Caco-2 (cell line): ENCODE results near the gene RBM18. TPM values are rescaled to one million over a fixed set of nuclear protein-coding genes. Genes with fewer than 3 reads are reported as not detected.

Experiments used
- BruUV-seq: library from RNA; stranded (reverse); fragments of 400-500 nt; replicated peaks from 2 replicates; lab custom pipeline; 2021; lab: Mats Ljungman, UMichigan
- CTCF ChIA-PET: fragments of 300-600 bp; sonication (Branson Sonifier 250); formaldehyde crosslinking; loops from one replicate; lab custom pipeline; 2022; ENCODE audit warnings: antibody characterized with exemption; lab: Charles Lee
- POLR2A ChIA-PET: fragments of 300-600 bp; sonication (Branson Sonifier 250); formaldehyde crosslinking; loops from one replicate; lab custom pipeline; 2022; ENCODE audit warnings: antibody characterized with exemption; lab: Charles Lee
- DNase-seq, 2 experiments: peaks; one replicate each; pipeline versions ENCODE4 v3.0.0 to v3.0.0-alpha.2; 2020 to 2022
- H3K27me3 ChIP-seq: replicated peaks from 2 replicates; pipeline ENCODE4 v1.6.0; 2011; ENCODE audit warnings: low read length; ENCODE audit not compliant: control insufficient read depth, insufficient read depth
- H3K36me3 ChIP-seq: 2 replicates; pipeline ENCODE4 v1.5.1; 2011; ENCODE audit warnings: low read length; ENCODE audit not compliant: control insufficient read depth, insufficient read depth
- H3K4me1 ChIP-seq: fragments of 250-450 bp; sonication (Bioruptor Pico); 2 replicates; pipeline ENCODE4 v1.5.1; 2020; ENCODE audit warnings: mild to moderate bottlenecking
- H3K4me3 ChIP-seq: 2 replicates; pipeline ENCODE4 v1.5.1; 2011; ENCODE audit warnings: low read depth, mild to moderate bottlenecking, control low read depth, low read length
- H3K9me3 ChIP-seq: fragments of 250-450 bp; sonication (Bioruptor Pico); 2 replicates; pipeline ENCODE4 v1.5.1; 2020; ENCODE audit warnings: mild to moderate bottlenecking, moderate library complexity
- H3K27ac Mint-ChIP-seq: one replicate; pipeline ENCODE4 v1.8.0; 2022; ENCODE audit warnings: mixed read lengths; ENCODE audit not compliant: unreplicated experiment
- H3K27me3 Mint-ChIP-seq: one replicate; pipeline ENCODE4 v1.8.0; 2022; ENCODE audit warnings: mixed read lengths; ENCODE audit not compliant: insufficient read depth, unreplicated experiment
- H3K36me3 Mint-ChIP-seq: one replicate; pipeline ENCODE4 v1.8.0; 2022; ENCODE audit warnings: mild to moderate bottlenecking, mixed read lengths; ENCODE audit not compliant: insufficient read depth, unreplicated experiment
- H3K4me1 Mint-ChIP-seq: one replicate; pipeline ENCODE4 v1.8.0; 2022; ENCODE audit warnings: low read depth, mixed read lengths; ENCODE audit not compliant: unreplicated experiment
- H3K4me3 Mint-ChIP-seq: one replicate; pipeline ENCODE4 v1.8.0; 2022; ENCODE audit warnings: mild to moderate bottlenecking, moderate library complexity, mixed read lengths; ENCODE audit not compliant: unreplicated experiment
- H3K9me3 Mint-ChIP-seq: one replicate; pipeline ENCODE4 v1.8.0; 2022; ENCODE audit warnings: mixed read lengths; ENCODE audit not compliant: unreplicated experiment
- intact Hi-C: fragments of 100-400 bp; cut with micrococcal nuclease; formaldehyde crosslinking; loops from one replicate; pipeline ENCODE4 v1.10.0; 2022; ENCODE audit not compliant: unreplicated experiment
- total RNA-seq: library from RNA; stranded (reverse); gene quantifications from 2 replicates; pipeline ENCODE4 v1.2.3, GENCODE V29; 2022
- TF ChIP-seq, protein P1 (sequence below), 2 experiments: fragments of 200-600 bp in 1 of 2; IDR thresholded peaks; 1 replicate in 1 of 2; 2 replicates in 1 of 2; pipeline versions ENCODE4 v1.5.1 to v1.8.0; 2011 to 2022; ENCODE audit warnings: antibody characterized with exemption in 1 of 2, control low read depth in 1 of 2, inconsistent platforms in 1 of 2, low read depth in 1 of 2, low read length in 1 of 2, mild to moderate bottlenecking in 1 of 2, moderate library complexity in 1 of 2; ENCODE audit not compliant: insufficient read depth in 1 of 2, severe bottlenecking in 1 of 2, unreplicated experiment in 1 of 2

The RBM18 gene
- total RNA-seq, 1 experiment from 2014 or later = 20.6 TPM

DNA sequence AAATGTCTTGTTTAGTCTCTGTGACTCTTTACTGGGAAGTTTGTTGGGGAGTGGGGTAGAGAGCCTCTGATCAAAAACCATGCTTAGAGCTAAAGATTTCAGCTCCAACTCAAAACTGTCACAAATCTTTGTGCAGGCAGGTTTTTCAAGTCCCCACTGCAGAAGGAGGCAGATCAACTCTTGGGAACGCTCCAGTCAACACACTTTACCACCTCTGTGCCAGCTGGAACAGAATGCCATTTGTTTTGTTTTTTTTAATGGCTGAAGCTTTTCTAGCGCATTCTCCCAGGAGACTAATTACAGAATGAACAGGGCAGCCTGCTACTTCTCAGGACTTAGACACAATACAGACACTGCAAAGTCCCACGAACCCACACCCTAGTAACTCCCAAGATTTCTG is 18.0 kb downstream of the RBM18 start:
- Histone ChIP-seq H3K4me1 (no peaks in the 10 kb centered on the region), H3K36me3 (no peaks in the 10 kb centered on the region)

GRCh38 chr9:122244349-122244748 is 20.3 kb downstream of the RBM18 start:
- no peak overlapping the region for H3K4me3 Mint-ChIP-seq
- TF ChIP-seq, protein P1, sequence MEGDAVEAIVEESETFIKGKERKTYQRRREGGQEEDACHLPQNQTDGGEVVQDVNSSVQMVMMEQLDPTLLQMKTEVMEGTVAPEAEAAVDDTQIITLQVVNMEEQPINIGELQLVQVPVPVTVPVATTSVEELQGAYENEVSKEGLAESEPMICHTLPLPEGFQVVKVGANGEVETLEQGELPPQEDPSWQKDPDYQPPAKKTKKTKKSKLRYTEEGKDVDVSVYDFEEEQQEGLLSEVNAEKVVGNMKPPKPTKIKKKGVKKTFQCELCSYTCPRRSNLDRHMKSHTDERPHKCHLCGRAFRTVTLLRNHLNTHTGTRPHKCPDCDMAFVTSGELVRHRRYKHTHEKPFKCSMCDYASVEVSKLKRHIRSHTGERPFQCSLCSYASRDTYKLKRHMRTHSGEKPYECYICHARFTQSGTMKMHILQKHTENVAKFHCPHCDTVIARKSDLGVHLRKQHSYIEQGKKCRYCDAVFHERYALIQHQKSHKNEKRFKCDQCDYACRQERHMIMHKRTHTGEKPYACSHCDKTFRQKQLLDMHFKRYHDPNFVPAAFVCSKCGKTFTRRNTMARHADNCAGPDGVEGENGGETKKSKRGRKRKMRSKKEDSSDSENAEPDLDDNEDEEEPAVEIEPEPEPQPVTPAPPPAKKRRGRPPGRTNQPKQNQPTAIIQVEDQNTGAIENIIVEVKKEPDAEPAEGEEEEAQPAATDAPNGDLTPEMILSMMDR (IDR thresholded peaks at IDR 0.05; ENCODE audit: insufficient read depth in 1 of 2, low read depth in 1 of 2, low read length in 1 of 2, severe bottlenecking in 1 of 2, unreplicated experiment in 1 of 2) = no peak

More for the DNA sequence above, 18.0 kb downstream of the RBM18 start:
- intact Hi-C loops = no loop called here
- Mint-ChIP-seq H3K27ac (no peak overlapping the region), H3K36me3 (peaks cover 40% of the 10 kb centered on the region), H3K27me3 (no peaks in the 10 kb centered on the region), H3K9me3 (no peaks in the 10 kb centered on the region), H3K4me1 (no peaks in the 10 kb centered on the region), H3K4me3 (no peak overlapping the region)
- CTCF ChIA-PET = no interaction called here
- Histone ChIP-seq H3K9me3 (no peaks in the 10 kb centered on the region), H3K27me3 (no peaks in the 10 kb centered on the region), H3K4me3 (no peak overlapping the region)
- DNase-seq = no peak
- no TSS peak for BruUV-seq
- TF ChIP-seq, protein P1 (IDR thresholded peaks at IDR 0.05; ENCODE audit: insufficient read depth in 1 of 2, low read depth in 1 of 2, low read length in 1 of 2, severe bottlenecking in 1 of 2, unreplicated experiment in 1 of 2) = no peak
- POLR2A ChIA-PET = no interaction called here

GRCh38 chr9:122239722-122240121 is 24.9 kb downstream of the RBM18 start:
- Histone ChIP-seq H3K36me3 (0 out of 2 replicates have a peak, but pooled peaks cover 1% of the 10 kb centered on the region), H3K27me3 (no peaks in the 10 kb centered on the region), H3K9me3 (no peaks in the 10 kb centered on the region), H3K4me3 (no peak overlapping the region), H3K4me1 (no peaks in the 10 kb centered on the region)
- intact Hi-C loops = no loop called here
- Mint-ChIP-seq H3K27ac (no peak overlapping the region), H3K27me3 (no peaks in the 10 kb centered on the region), H3K9me3 (no peaks in the 10 kb centered on the region), H3K4me3 (no peak overlapping the region), H3K4me1 (no peaks in the 10 kb centered on the region), H3K36me3 (peaks cover 23% of the 10 kb centered on the region)
- ChIA-PET POLR2A (no interaction called here), CTCF (no interaction called here)
- no TSS peak for BruUV-seq
- TF ChIP-seq, protein P1 (IDR thresholded peaks at IDR 0.05; ENCODE audit: insufficient read depth in 1 of 2, low read depth in 1 of 2, low read length in 1 of 2, severe bottlenecking in 1 of 2, unreplicated experiment in 1 of 2) = no peak
- DNase-seq = no peak

More at GRCh38 chr9:122244349-122244748, 20.3 kb downstream of the RBM18 start:
- Mint-ChIP-seq H3K9me3 (no peaks in the 10 kb centered on the region), H3K4me1 (no peaks in the 10 kb centered on the region), H3K36me3 (peaks cover 50% of the 10 kb centered on the region), H3K27me3 (no peaks in the 10 kb centered on the region), H3K27ac (no peak overlapping the region)
- Histone ChIP-seq H3K9me3 (no peaks in the 10 kb centered on the region), H3K4me1 (no peaks in the 10 kb centered on the region), H3K27me3 (no peaks in the 10 kb centered on the region), H3K4me3 (no peak overlapping the region), H3K36me3 (0 out of 2 replicates have a peak, but pooled peaks cover 1% of the 10 kb centered on the region)
- CTCF ChIA-PET = no interaction called here
- BruUV-seq = no TSS peak
- POLR2A ChIA-PET = no interaction called here
- DNase-seq = no peak
- intact Hi-C loops = no loop called here
